GM12865 (cell line): ENCODE measurements around the gene CEP104.

Source experiments
- DNase-seq: peaks from one replicate; pipeline ENCODE4 v3.0.0; 2010; ENCODE audit warnings: low read depth
- H3K4me3 ChIP-seq: 2 replicates; pipeline ENCODE4 v1.5.1; 2011; ENCODE audit warnings: mild to moderate bottlenecking, low read depth, low read length, control low read depth
- TF ChIP-seq, protein P1 (sequence below): IDR thresholded peaks from 2 replicates; pipeline ENCODE4 v1.5.1; 2011; ENCODE audit warnings: low read length, control low read depth, low read depth, inconsistent platforms; ENCODE audit not compliant: insufficient read depth; ENCODE audit errors: missing control alignments

CEP104 gene

DNA sequence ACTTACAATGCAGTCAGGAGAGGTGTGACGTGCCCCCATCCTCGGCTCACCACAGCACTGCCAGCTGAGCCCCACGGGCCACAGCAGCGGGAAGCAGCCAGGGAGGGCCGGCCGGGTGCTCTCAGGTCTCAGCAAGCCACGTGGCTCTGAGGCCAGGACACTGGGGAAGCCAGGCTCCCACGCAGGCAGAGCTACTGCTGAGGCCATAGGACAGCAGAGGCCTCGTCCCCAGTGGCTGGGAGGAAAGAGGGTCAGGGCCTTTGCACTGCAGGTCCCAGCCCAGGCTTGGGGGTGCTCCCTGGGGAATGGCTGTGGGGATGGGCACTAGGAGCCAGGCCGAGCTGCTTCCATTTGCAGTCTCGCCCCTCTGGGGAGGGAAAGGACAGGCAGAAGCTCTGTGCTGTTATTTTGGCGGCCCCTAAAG is 66.5 kb downstream of the CEP104 start:
- DNase-seq = no peak
- TF ChIP-seq, protein P1, sequence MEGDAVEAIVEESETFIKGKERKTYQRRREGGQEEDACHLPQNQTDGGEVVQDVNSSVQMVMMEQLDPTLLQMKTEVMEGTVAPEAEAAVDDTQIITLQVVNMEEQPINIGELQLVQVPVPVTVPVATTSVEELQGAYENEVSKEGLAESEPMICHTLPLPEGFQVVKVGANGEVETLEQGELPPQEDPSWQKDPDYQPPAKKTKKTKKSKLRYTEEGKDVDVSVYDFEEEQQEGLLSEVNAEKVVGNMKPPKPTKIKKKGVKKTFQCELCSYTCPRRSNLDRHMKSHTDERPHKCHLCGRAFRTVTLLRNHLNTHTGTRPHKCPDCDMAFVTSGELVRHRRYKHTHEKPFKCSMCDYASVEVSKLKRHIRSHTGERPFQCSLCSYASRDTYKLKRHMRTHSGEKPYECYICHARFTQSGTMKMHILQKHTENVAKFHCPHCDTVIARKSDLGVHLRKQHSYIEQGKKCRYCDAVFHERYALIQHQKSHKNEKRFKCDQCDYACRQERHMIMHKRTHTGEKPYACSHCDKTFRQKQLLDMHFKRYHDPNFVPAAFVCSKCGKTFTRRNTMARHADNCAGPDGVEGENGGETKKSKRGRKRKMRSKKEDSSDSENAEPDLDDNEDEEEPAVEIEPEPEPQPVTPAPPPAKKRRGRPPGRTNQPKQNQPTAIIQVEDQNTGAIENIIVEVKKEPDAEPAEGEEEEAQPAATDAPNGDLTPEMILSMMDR = no peak
- H3K4me3 ChIP-seq = no peak overlapping the region

DNA sequence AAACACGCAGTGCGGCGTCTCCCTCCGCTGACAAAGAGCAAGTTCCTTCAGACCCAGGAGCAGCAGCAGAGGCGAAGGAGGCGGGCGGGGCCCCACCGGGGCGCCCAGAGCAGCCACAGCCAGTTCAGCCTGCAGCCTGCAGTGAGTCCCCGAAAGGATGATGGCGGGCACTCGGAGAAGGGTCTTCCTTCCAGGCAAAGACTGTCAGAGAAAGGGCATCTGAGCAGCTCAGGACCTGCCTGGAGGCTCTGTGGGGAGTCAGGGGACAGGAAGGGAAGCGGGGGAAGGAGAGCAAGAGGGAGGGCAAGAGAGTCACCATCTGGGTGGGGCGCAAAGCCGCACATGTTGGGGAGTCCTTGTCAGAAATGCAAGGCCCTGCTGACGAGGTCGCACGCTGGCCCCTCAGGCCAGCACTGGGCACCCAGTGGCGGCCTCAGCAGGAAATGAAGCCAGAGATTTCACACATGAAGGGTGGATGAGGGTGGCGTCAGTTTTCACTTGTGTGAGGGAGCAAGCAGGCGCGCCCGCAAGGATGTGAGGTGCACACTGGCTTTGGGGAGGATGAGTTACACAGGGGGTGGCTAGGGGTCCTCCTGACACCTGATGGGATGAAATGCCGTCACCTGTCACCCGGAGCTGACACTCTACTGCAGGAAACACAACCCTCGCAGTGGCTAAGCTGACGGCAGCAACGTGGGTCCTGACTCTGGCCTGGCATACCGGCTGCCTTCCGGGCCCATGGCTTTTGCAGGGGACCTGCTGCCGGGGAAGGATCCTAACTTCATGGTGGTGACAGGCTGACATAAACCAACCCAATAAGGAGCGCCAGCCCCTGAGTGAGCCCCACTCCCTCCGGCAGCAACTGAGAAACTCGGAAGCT is 67.3 kb downstream of the CEP104 start:
- no peak overlapping the region for H3K4me3 ChIP-seq
- DNase-seq = no peak
- TF ChIP-seq, protein P1 = no peak

DNA sequence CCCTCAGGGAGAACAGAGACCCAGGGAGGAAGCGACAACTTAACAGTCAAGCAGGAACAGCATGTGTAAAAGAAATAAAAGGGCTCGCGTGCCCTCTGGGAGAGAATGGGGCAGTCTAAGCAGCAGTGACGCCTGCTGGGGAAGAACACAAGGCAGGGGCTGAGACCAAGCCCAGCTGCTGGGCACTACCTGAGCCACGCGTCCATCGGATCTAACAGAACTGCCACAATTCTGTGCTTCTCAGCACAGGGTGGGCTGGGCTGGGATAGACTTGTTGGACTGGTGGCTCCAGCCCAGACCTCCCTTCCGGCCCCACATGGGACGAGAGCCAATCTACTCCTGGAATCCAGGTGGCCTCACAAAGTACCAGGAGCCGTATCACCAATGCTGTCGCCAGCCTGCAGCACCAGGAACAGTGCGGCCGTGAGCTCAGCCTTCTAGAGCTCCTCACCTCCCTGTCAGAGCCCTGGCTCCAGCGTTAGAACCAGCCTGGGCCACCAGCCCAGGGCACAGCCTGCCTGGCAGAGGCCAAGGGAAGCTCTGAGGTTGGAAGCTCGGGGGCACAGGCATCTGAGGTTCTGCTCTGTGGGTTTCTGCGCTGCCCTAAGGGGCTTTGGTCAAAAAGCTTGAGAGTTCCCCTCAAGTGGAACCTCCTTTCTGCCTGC is 68.1 kb downstream of the CEP104 start:
- TF ChIP-seq, protein P1 = no peak
- no peak for DNase-seq
- H3K4me3 ChIP-seq = no peak overlapping the region

DNA sequence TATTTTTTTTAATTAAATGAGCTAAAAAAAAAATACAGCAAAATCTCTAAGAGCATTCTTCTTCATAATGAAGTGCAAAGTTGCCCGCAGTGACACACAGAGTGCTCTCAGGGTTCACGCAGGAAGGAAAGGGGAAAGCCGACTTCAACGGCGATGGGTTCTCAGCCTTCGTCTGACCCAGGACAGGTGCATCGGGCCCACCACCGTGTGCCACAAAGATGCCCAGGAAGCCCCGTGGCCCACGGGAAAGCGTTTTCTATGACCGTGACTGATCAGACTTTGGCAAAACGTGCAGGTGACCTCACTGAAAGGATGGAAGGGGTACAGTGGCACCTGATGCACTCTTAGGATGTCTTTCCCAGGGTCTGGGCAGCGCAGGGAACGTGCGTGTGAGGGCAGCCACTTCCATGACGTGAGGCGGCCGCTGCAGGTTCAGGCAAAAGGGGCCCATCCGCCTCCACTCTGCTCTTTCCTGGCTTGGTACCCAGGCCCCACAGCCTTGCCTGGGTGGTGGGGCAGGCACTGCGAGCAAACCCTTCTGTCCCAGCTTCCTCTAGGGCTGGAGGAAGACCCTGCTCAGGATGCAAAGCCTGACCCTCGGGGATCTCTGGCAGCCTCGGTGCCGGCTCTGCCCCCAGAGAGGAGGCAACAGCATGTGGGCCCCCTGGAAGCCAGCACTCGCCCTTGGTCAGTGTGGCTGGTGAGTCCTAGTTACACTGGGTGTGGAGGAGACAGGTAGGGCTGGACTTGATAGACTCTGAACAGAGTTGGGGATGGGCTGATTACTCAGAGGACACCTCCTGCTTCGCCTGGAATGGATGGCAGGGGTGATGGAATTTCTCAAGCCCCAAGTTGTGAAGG is 69.0 kb downstream of the CEP104 start:
- no peak overlapping the region for H3K4me3 ChIP-seq
- TF ChIP-seq, protein P1 = no peak
- DNase-seq = no peak

DNA sequence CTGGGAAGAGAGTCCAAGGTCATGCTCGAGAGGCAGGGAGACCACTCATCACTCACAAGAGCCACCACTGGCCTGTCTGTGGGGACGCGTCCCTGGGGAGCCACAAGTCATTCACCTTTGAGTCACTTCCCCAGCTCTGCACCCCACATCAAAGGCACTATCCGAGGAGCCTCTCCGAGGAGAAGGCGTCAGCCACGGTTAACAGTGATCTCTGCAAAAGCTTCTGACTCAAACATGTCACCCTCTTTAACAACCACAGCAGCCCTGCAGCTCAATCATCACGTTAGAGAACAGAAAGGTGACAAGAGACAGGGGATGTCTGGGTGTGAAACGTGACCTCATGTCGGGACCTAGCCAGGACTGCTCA is 69.7 kb downstream of the CEP104 start:
- TF ChIP-seq, protein P1 = no peak
- no peak overlapping the region for H3K4me3 ChIP-seq
- DNase-seq = peak; percentile 88

DNA sequence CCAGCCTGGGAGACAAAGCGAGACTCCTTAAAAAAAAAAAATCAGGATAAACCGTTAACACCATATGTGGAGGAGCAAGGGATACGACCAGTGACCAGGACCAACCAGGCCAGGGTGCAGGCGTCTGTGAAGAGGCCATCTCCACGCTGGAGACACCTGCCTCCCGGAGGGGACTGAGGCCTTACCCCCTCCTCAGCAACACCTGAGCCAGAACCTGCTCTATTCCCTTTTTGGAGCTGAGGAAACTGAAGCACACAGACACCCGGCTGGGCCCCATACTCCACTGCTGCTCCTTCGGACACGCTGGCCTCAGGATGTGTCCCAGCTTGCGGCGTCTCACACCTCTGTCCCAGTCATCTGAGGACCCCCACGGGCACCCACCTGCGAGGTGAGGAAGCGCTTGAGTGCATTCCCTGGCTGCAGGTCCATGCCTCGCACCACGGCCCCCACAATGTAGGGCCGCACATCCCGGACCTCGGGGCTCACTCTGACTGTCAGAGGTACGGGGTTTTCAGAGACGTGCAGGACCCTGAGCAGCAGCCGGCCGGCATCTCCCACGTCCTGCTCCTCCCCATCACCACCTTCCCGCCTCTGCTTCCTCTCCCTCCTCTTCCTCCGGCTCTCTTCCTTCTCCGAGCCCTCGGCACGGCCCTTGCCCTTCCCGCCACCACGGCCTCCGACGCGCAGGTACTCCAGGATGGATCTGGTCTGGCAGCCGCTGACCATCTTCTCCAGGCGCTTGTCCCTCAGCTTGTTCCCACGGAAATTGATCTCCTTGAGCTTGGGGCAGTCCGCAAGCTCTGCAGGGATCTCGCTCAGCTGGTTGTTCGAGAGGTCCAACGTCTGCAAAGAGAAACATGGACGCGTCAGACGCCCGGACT is 70.3 kb downstream of the CEP104 start:
- TF ChIP-seq, protein P1 = no peak
- no peak overlapping the region for H3K4me3 ChIP-seq
- DNase-seq = no peak
